Measurements from ENCODE around the gene PNP. TPM values are rescaled to one million over a fixed set of nuclear protein-coding genes. Genes with fewer than 3 reads are reported as not detected.

PNP gene
- total RNA-seq: 19.3 and 53.7 TPM in 2 replicates

DNA sequence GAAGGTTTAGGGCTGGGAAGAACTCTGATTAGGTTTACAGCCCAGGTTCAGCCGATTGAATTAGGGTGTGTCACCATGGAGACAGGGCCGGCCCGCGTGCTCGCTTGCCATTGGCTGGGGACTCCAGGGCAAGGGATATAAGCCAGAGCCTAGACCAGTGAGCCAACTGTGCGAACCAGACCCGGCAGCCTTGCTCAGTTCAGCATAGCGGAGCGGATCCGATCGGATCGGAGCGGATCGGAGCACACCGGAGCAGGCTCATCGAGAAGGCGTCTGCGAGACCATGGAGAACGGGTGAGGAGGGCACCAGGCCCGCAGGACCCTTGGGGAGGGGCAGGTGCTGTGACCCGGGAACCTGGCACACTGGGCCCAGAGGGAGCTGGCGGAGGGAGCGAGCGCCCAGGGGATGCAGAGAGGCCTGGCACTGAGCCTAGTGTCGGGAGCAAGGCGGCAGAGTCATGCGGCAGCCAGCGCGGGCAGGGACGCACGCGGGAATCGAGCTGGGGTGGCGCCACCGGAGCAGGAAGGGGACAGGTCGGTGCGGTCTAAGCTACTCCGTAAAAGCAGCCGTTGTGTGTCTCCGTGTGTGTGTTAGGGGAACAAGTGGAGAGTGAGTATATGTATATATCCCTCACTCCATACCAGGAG lies at the start of gene PNP:
PNP (plus strand) TSS at position 165 of the 648 bp plus-strand sequence; CDS start at position 284, 119 bp downstream.

DNA sequence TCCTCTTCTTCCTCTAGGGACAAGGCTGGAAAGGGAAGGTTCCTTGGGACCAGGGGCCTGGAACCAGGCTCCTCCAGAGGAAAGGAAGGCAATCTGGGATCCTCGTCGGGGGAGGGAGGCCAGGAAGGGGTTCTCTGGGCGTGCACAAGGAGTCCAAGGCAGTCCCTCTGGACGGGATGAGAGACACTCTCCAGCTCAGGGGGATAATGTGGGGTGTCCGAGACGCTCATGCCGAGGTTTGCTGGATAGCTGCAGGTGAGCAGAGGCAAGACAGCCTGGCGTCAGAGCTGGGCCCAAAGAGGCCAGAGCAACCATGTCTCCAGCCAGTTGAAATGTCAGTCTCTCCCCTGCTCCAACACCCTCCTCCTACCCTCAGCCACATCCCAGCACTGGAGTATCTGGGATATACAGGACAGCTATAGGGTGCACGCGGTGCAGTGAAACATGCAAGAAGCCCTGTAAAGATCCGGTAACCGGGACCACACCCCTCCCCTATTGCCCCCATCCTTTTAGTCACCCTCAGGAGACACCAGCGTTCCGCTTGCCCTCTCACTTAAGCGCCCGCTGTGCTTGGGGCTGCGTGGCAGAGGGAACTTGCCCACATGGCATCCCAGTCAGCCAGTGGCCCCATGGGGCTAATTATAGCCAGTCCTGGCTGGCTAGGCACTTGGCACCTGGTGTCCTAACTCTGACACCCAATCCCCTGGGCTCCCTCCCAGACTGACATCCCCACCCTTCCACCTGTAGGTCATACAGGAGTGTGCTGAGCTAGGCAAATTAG lies 33.4 kb upstream of the PNP start, which contains the start of gene KLHL33:
KLHL33 (minus strand) TSS at position 585 of the 781 bp plus-strand sequence; CDS start at position 230, 355 bp downstream.

DNA sequence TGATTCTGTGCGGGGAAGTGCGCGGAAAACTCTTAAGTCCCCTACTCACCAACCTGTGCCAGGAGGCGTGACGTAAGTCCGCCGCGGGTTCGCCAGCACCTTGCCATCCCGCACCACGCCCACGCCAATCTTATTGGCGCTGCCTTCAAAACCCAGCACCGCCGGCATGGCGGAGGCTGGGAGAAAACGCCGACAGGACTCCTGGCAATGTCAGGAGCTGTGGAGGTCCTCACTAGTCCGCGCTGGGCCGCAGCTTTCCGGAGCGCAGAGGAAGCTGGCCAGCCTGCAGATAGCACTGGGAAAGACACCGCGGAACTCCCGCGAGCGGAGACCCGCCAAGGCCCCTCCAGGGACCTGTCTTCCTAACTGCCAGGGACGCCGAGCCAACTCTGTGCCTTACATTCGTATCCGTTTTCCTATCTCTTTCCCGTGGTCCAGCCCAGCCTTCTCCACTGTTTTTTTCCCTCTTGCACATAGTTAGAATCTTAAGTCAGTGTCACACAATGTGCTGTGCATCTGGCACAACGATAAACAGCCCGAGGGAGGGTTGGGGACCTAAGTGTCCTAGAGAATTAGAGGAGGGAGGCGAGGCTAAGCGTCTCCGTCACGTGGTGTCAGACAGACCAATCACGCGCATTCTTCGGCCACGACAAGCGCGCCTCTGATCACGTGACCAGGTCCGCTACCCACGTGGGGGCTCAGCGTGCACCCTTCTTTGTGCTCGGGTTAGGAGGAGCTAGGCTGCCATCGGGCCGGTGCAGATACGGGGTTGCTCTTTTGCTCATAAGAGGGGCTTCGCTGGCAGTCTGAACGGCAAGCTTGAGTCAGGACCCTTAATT lies 14.5 kb upstream of the PNP start, which contains the start of the genes APEX1 and OSGEP:
APEX1 (plus strand) TSS at position 711 of the 839 bp plus-strand sequence. CDS start 420 bp downstream, outside the sequence.
OSGEP (minus strand) TSS at position 297 of the 839 bp plus-strand sequence; CDS start at position 168, 129 bp downstream.

DNA sequence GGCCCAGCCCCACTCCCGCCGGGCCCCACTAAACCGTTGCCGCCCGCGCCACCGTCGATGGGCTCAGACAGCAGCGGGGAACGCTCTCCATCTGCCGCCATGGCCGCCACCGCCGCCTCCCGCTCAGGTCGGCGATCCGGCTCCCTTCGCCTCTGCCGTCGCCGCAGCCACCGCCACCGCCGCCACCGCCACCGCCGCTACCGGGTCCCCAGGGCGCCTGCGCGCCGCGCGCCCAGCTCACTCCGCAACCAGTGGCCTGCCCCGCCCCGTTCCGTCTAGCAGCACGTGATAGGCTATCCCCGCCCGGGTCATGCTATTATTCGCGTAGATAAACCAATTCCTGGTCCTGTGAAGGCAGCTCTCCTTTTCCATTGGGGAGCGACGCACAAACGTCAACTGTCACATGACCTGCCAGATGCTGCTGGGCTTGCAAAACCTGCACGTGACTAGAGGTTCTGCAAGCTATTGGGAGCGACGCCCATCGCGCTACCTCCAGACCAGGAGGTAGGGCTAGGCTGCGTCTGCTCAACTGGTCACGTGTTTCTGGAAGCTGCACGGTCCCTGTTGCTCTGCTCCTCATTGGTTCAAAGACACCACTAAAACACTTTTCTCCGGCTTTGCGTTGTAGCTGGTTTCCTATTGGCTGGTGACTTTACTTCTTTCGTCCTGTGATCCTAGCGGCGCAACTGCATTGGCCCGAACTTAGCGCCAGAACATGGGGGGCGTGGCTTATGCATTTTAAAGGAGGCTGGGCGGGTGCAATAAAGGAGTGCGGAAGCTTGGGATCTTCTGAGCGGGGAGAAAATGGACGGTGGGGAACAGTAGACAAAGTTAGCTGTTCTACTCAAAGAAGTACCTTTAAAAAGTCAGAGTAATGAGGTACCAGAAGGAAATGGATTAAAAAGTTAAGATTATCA lies 7.7 kb upstream of the PNP start, which contains the start of gene PIP4P1:
PIP4P1 (minus strand) TSS at position 210 of the 917 bp plus-strand sequence; CDS start at position 101, 109 bp downstream.

Other genes with a start within 250 kb of the PNP start
- not detected in 2 replicates for gene OR11H6, start 245.7 kb upstream of the PNP start, total RNA-seq
- gene OR11H7, start 240.4 kb upstream of the PNP start, total RNA-seq: not detected in 2 replicates
- not detected in 2 replicates for gene OR11H4, start 230.1 kb upstream of the PNP start, total RNA-seq
- 32.5 and 34.7 TPM in 2 replicates for gene TTC5, start 163.5 kb upstream of the PNP start, total RNA-seq
- 42.1 and 53.4 TPM in 2 replicates for gene CCNB1IP1, start 136.1 kb upstream of the PNP start, total RNA-seq
- gene PARP2, start 125.8 kb upstream of the PNP start, total RNA-seq: 7.4 and 11.0 TPM in 2 replicates
- gene TEP1, start 55.9 kb upstream of the PNP start, total RNA-seq: 17.8 and 32.6 TPM in 2 replicates
- gene KLHL33, start 33.2 kb upstream of the PNP start, total RNA-seq: under 0.01 and 0.05 TPM in 2 replicates
- 20.3 and 31.2 TPM in 2 replicates for gene OSGEP, start 14.6 kb upstream of the PNP start, total RNA-seq
- 28.8 and 50.2 TPM in 2 replicates for gene APEX1, start 14.2 kb upstream of the PNP start, total RNA-seq
- 17.3 and 20.2 TPM in 2 replicates for gene PIP4P1, start 8.0 kb upstream of the PNP start, total RNA-seq
- not detected in 2 replicates for gene RNASE10, start 36.1 kb downstream of the PNP start, total RNA-seq
- gene RNASE9, start 91.6 kb downstream of the PNP start, total RNA-seq: not detected in 2 replicates
- gene RNASE11, start 118.6 kb downstream of the PNP start, total RNA-seq: not detected in 2 replicates
- not detected in 2 replicates for gene RNASE12, start 122.0 kb downstream of the PNP start, total RNA-seq
- not detected in 2 replicates for gene OR6S1, start 172.3 kb downstream of the PNP start, total RNA-seq
- 19.6 and 23.4 TPM in 2 replicates for gene RNASE4, start 215.2 kb downstream of the PNP start, total RNA-seq
- 3.9 and 8.3 TPM in 2 replicates for gene ANG, start 219.4 kb downstream of the PNP start, total RNA-seq

Measured in smooth muscle cell of the umbilical artery (primary cell).